ENCODE data around the gene PTPRA.
A peak's percentile ranks its signal among the peaks of the same experiment; 100 is the strongest.
"Not testable (repeated sequence)": the region's sequence is repeated elsewhere in the genome, so short reads cannot be mapped to it uniquely, and the experiment has no call there.

PTPRA gene

GRCh38 chr20:2889797-2890196 lies 16.5 kb downstream of the PTPRA start:
- DNase-seq = no peak

DNA sequence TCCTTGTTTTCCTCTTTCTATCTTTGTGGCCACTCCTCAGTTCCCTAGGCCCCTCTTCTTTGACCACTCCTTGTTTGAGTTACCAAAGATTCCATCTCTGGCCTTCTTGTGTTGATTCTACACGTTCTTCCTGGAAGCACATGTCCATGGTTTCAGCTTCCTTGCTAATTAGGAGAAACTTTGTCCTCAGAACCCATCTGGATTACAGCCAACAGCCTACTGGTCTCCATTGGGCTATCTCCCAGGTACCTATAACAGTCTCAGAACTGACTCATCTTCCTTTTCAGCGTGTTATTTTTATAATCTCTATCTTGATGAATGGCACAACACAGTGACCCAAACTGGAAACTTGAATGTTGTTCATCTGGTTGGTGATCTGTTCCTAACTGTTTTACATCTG lies 17.5 kb downstream of the PTPRA start:
- no peak for DNase-seq

- DNase-seq = no peak
Observed at GRCh38 chr20:2891343-2891742, 18.1 kb downstream of the PTPRA start.

- DNase-seq = no peak
Observed at GRCh38 chr20:2892376-2892775, 19.1 kb downstream of the PTPRA start.

DNA sequence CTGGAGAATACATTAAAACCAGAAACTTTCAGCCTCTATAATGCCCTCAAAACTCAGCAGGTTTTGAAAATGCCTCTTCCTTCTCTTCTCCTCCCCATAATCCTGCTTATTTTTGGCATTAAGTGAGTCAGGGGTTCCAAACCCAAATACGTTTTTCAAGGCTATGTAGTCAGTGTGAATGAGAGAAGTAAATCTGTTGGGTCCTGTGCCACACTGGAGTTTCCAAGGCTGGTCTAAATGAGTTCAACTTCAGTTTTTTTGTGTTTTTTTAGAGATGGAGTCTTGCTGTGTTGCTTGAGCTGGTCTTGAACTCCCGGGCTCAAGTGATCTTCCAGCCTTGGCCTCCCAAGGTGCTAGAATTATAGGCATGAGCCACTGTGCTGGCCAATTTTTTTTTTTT lies 20.9 kb downstream of the PTPRA start:
- no peak for DNase-seq

GRCh38 chr20:2895154-2895553 lies 21.9 kb downstream of the PTPRA start:
- DNase-seq = not testable (repeated sequence)

GRCh38 chr20:2899243-2899642 lies 26.0 kb downstream of the PTPRA start:
- DNase-seq = no peak

DNA sequence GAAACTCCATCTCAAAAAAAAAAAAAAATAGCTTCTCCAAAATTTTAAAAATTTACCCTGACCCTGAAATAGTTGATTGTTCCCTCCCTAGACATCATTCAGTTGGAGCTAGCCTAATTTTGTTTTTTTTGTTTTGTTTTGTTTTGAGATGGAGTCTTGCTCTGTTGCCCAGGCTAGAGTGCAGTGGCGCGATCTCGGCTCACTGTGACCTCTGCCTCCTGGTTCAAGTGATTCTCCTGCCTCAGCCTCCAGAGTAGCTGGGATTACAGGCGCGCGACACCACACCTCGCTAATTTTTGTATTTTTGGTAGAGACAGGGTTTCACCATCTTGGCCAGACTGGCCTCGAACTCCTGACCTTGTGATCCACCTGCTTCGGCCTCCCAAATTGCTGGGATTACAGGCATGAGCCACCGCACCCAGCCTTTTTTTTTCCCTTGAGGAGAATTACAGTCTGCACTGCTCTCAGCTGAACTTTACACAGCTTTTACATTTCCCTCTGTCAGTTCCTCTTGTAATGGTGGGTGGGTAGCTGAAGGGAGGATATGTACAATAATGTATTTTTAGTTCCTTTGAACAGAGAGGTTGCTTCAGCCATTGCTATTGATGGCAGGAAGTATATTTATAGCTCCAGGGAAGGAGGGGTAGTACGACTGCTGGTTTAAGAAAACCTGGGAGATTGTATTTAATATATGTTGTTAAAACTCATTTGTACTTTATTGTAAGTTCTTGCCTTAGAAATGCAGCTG lies 27.7 kb downstream of the PTPRA start:
- DNase-seq = no peak

GRCh38 chr20:2902291-2902690 lies 29.0 kb downstream of the PTPRA start:
- peak; percentile 47 for DNase-seq

GRCh38 chr20:2902818-2903217 lies 29.5 kb downstream of the PTPRA start:
- DNase-seq = no peak

- DNase-seq = no peak
Observed at GRCh38 chr20:2903686-2904085, 30.4 kb downstream of the PTPRA start.

DNA sequence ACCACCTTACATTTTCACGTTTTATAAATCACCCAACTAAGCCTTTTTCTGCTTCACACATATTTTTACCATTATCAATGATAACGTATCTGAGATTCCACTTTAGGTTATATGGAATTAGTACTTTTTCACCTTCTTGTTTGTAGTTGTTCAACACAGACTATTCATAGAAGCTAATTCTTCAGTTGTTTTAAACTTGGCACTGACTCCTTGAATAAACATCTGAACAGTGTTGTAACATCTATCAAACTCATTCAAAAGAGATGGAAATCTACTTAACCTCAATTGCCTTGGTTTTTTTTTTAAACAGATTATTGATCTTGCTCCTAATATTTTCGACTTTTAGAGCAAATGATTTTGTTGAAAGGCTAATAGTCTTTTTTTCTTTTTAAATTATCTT lies 34.2 kb downstream of the PTPRA start:
- no peak for DNase-seq

GRCh38 chr20:2909953-2910352 lies 36.7 kb downstream of the PTPRA start:
- no peak for DNase-seq

DNA sequence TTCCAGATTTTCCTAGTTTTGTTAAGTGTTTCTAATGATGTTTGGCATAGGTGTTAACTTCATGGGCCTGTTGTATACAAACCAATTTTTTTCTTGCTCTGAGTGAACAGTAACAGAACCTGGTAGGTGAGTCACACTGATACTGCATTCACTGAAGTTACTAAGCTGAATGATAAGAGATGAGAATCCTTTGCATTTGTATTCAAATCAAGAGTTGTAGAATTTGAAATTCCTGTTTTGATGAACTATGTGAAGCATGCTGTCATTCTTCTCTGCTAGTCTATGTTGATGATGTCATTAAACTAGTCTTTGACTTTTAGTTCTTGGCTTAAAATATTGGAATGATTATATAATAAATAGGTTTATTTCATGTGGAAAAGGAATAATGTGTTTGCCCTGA lies 37.9 kb downstream of the PTPRA start:
- DNase-seq = no peak

GRCh38 chr20:2914160-2914559 lies 40.9 kb downstream of the PTPRA start:
- no peak for DNase-seq

GRCh38 chr20:2917266-2917665 lies 44.0 kb downstream of the PTPRA start:
- no peak for DNase-seq

DNA sequence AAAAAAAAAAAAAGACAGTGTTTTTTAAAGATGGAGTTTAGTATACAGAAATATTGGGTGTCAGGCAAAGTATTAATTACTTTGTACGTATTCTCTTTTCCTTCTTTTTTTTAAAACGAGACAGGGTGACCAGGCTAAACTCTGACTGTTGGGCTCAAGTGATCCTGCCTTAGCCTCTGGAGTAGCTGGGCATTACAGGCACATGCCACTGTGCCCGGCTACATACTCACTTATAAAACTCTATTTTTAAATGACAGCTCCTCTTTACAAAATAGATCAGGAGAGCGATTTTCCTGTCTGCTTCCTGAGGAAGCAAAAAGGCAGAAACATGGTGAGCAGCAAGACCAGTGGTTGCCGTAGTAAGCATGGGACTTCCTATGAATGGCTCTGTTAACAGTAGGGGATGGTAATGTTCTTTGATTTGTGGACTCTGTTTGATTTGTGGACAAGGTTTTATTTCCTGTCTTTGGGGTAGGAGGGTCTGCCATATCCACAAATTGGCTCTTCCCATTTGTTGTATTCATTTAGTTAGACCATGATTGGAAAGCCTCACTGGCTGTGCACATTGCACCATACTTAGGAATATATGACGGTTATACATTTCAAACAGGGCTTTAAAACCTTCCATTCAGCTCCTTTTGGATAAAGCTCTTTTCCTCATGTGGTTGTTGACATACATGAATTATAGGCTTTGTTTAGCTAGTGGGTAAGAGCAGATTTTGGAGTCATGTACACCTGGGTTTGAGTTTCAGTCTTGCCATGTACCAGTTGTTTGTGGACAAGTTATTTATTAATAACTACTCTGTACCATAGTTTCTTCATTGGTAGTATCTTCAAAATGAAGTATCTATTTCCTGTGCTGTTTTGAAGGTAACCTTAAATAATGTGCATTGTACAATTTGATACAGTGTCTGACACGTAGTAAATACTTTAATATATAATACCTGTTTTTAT lies 45.1 kb downstream of the PTPRA start:
- no peak for DNase-seq

DNA sequence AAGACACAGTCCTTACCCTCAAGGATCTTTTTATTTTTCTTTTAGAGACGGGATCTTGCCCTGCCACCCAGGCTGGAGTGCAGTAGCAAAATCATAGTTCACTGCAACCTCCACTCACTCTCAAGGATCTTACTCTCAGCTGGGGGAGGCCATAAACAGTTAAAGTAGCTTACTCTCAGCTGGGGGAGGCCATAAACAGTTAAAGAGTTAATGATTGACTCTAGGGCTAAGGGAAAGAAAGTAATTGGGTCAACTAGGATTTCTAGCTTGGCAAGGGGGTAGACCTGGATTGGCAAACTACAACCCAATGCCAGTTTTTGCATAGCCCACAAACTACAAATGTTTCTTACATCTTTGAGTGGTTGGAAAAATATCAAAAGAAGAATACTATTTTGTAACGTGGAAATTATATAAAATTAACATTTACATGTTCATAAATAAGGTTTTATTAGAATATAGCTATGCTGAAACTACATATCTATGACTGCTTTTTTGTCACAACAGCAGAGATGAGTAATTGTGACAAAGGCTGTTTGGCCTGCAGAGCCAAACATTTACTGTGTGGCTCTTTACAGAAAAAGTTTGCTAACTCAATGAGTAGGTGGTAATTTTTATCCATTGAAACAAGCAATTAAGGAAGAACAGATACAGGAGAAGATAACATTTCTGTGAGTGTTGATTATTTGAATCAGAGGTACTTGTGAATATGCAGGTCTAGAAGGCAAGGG lies 46.4 kb downstream of the PTPRA start:
- no peak for DNase-seq

- no peak for DNase-seq
Observed at GRCh38 chr20:2920473-2920872, 47.2 kb downstream of the PTPRA start.

- no peak for DNase-seq
Observed at GRCh38 chr20:2921506-2921905, 48.2 kb downstream of the PTPRA start.

GRCh38 chr20:2922957-2923356 lies 49.7 kb downstream of the PTPRA start:
- no peak for DNase-seq

GRCh38 chr20:2930538-2930937 lies 57.3 kb downstream of the PTPRA start:
- no peak for DNase-seq

DNA sequence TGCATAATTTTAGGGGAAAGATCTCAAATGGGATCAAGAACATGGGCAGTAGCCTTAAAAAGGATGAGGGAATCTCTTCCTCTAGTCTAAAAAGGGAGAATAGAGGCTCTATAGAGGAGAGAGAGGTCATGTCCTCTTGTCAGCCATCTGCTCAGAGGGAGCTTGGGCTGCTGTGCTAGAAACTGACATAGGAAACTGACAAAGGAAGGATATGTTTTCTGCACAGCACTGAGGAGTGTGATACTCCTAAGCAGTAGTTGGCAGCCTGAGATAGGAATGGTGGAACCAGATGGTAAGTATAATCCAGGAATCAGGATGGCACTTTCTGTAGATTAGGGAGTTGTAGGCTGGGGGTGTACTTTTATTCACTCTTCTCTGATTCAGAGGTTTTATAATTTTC lies 59.2 kb downstream of the PTPRA start:
- DNase-seq = no peak

Measured in femur (tissue), 1 donor.